Activated CD8-positive, alpha-beta memory T cell treated with anti-CD3 and anti-CD28 coated beads for 24 hours (primary cell): ENCODE results near the gene SLC27A1.
"Not testable (repeated sequence)": the region's sequence is repeated elsewhere in the genome, so short reads cannot be mapped to it uniquely, and the experiment has no call there.

Source experiments
- DNase-seq: peaks from one replicate; pipeline ENCODE4 v3.0.0-alpha.2; 2020

The SLC27A1 gene

DNA sequence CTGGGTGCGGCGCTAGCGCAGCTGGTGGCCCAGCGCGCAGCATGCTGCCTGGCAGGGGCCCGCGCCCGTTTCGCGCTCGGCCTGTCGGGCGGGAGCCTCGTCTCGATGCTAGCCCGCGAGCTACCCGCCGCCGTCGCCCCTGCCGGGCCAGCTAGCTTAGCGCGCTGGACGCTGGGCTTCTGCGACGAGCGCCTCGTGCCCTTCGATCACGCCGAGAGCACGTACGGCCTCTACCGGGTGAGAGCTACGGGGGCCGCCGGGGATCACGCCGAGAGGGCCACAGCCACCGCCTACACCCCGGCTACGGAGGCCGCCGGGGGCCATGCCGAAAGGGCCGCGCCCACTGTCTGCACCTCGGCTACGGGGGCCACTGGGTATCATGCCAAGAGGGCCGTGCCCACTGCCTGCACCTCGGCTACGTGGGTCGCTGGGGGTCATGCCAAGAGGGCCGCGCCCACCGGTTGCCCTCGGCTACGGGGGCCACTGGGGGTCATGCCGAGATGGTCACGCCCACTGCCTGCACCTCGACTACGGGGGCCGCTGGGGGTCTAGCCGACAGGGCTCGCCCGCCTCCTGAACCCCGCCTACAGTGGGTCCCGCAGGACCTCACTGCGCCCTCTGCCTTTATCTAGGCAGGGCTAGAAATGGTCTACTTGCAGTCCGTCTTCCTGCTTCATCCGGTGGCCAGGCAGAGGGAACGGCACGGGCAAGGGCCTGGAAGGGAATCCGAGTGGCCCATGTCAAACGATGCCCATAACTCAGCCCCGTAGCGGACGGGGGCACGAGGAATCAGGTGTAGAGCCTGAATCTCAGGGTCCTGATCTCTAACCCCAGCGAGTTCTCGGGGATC lies 41.6 kb downstream of the SLC27A1 start:
- DNase-seq: peak; percentile 93

DNA sequence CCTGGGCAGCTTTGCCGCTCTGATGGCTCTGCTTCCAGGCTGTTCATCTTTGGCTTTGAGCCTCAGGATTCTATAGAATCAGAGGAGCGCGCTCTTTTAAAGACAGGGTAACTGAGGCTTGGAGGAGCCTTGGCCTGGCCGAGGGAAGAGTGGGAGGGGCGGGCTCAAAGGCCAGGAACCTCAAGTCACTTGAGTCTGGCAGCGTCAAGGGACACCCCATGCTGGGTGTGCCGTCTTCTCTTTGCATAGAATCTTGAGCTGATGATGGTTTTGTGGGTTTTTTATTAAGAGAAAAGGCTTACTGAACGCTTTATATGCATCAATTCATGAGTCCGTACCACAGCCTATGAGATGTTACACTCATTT lies 42.2 kb downstream of the SLC27A1 start:
- DNase-seq: no peak

DNA sequence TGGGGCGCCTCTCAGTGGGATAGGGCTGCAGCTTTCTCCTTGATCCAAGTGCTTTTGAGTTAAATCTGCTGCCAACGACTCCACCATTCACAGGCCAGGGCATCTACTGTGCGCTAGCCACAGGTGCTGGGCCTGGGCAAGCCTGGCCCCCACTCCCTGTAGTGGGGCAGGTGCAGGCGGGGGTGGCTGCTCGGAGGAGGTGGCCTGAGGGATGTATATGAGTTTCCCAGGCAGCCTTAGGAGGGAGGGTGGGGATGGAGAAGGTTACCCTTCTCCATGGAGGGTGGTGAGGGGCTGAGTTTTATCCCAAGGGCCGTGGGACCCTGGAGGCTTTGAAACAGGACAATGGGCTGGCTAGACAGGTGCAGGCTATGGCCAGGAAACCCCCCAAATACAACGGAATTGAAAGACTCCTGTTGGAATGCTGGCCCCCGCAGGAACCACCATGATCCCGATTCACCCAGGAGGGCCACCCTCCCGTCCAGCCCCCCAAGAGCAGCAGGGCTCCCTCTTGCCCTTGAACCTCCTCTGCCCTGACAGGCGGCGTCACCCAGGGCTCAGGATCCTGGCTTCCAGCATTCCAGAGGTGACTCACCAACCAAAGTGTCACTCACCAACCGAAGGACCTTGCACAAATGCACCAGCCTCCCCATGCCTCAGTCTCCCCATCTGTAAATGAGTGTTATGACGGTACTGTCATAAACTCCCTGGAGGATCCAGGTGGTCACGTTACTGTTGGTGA lies 45.3 kb downstream of the SLC27A1 start:
- no peak for DNase-seq

DNA sequence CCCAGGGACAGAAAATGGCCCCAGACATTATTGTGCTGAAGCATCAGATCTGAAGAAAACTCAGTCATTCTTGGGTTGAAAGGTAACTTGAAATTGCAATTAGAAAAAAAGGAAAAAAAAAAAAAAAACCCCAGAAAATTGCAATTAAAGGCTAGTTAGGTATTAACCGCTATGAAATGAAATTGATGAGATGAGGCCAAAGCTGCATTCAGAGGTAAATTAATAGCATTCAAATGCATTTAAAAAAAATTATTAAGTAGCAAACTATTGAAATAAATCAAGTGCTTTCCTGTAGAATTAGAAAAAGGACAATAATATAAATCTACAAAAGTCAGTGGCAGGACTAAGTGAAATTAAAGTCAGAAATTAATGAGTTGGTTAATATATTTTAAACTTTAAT lies 47.6 kb downstream of the SLC27A1 start:
- DNase-seq: no peak

DNA sequence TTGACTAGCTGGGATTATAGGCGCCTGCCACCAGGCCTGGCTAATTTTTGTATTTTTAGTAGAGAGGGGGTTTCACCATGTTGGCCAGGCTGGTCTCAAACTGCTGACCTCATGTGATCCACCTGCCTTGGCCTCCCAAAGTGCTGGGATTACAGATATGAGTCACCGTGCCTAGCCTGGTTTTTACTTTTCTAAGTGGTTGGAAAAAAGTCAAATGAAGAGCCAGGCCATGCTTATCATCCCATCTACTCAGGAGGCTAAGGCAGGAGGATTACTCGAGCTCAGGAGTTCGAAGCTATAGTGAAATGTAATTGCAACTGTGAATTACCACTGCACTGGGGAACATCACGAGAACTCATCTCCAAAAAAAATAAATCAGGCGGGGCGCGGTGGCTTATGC lies 48.3 kb downstream of the SLC27A1 start:
- not testable (repeated sequence) for DNase-seq

DNA sequence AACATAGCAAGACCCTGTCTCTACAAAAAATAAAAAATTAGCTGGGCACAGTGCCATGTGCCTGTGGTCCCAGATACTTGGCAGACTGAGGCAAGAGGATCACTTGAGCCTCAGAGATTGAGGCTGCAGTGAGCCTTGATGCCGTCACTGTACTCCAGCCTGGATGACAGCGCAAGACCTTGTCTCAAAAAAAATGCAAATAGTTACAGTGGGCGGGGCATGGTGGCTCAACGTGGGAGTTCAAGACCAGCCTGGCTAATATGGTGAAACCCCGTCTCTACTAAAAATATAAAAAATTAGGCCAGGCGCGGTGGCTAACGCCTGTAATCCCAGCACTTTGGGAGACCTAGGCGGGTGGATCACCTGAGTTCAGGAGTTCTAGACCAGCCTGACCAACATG lies 49.6 kb downstream of the SLC27A1 start:
- no peak for DNase-seq

DNA sequence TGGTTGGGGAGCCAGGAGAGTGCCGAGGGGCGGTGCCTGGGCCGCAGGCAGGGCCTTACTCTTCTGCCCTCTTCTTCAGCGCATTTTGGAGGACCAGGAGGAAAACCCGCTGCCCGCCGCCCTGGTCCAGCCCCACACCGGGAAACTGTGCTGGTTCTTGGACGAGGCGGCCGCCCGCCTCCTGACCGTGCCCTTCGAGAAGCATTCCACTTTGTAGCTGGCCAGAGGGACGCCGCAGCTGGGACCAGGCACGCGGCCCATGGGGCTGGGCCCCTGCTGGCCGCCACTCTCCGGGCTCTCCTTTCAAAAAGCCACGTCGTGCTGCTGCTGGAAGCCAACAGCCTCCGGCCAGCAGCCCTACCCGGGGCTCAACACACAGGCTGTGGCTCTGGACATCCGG lies 50.5 kb downstream of the SLC27A1 start:
- DNase-seq: no peak

DNA sequence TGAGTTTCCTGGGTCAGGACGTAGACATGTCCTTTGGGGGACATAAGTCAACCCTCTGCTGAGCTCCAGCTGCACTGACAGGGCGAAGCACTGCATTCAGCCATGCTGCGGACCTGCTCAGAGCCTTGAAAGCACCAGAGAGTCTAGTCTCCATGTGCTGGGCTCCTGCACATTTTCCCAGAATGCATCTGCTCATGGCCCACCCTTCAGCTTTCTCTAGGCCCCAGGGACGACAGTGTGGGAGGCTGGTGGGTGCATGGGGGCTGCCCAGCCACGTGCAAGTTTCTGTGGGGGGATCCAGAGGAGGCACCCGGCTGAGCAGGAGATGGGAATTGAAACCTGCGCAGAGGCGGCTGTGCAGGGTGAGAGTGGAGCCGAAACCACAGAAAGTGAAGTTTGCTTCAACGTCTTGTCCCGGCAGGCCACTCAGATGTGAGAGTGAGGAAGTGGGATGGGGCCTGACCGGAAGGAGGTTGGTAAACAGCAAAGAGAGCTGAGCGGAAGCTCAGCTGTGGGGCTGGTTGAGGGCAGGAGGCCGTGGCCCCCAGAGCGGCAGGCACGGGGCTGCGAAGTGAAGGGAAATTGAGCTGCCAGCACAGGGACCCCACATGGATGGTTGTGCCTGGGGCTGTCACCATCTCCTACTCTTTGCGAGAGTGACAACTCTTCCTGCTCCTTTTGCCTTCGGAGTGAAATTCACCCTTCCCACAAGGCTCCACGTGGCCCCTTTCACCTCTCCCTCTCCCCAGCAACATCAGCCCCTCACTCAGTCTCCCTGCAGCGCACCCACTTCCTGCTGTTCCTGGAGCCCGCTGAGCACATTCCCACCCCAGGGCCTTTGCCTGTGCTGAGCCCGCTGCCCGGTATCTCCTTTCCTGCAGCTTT lies 52.9 kb downstream of the SLC27A1 start:
- DNase-seq: peak; percentile 87

DNA sequence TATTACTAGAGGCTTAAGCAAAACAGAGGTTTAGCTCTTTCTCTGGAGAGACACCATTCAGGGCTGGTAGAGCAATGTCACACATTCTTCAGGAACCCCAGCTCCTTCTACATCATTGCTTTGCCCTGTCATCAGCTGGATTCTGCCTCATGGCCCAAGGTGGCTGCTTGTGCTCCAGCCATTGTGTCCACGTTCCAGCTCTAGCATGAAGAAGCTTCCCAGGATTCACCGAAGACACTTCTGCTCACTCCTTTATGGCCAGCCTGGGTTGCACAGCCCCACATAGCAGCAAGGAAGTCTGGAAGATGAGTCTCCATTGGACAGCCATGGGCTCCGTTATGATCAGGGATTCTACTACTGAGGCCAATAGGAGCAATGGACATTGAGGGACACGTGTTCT lies 54.3 kb downstream of the SLC27A1 start:
- DNase-seq: no peak

DNA sequence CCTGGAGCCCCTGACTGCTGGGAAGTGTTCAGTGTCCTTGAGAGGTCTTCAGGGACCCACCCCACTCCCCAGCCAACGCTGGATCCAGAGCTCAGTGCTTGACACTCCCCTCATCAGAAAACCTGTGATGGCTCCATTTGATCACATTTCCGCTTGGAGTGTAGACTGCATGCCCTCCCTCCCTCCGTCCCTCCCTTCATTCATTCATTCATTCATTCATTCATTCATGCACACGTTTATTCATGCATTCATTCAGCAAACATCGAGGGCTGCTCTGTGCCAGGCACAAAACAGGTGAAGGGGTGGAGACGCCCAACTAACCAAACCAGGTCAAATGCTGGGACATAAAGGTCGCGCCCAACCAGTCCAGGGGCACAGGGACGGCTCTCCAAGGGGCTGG lies 54.8 kb downstream of the SLC27A1 start:
- no peak for DNase-seq

DNA sequence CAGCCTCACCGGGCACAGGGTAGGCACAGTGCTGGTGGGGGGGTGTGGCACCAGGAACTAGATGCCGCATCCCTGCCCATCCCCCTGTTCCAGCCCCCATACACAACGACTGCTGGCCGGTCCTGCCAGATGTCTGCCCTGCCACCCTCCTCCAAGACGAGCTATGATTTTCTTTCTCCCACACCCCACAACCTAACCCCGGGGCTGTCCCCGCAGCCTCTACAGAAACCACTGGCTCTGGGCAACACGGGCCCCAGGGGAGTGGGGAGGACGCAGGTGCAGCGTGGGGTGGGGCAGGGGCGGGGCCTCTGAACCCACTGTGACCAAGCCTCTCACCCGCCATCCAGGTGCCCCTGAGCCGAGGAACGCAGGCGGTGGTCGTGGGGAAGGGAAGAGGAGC lies 56.6 kb downstream of the SLC27A1 start:
- DNase-seq: no peak

DNA sequence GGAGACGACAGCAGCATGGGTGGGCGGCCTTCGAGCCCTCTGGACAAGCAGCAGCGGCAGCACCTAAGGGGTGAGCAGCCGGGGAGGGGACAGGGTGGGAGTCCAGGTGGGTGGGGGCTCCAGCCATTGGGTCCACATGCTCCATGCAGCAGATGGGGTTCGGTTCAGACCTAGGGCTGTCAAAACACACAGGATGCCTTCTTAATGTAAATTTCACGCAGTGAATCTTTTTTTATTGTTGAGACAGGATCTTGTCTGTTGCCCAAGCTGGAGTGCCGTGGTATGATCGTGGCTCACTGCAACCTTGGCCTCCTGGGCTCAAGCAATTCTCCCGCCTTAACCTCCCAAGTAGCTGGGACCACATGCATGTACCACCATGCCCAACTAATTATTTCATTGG lies 57.0 kb downstream of the SLC27A1 start:
- no peak for DNase-seq

DNA sequence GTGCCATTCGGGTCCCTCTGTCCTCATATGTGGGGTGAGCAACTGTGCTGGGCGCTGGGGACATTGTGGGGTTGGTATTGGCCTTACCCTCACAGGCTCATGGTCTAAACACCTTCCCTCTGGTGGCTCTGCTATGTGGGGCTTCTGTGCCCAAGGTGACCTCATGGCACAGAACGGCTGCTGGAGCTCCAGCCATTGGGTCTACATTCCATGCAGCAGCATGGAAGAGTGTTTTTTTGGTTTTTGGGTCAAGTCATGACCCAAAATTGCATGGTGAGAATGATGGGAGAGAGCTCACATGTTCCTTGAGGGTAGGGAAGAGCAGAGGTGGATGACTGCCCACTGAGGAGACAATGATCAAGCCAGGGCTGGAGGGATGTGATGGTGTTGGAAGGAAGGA lies 58.3 kb downstream of the SLC27A1 start:
- no peak for DNase-seq

DNA sequence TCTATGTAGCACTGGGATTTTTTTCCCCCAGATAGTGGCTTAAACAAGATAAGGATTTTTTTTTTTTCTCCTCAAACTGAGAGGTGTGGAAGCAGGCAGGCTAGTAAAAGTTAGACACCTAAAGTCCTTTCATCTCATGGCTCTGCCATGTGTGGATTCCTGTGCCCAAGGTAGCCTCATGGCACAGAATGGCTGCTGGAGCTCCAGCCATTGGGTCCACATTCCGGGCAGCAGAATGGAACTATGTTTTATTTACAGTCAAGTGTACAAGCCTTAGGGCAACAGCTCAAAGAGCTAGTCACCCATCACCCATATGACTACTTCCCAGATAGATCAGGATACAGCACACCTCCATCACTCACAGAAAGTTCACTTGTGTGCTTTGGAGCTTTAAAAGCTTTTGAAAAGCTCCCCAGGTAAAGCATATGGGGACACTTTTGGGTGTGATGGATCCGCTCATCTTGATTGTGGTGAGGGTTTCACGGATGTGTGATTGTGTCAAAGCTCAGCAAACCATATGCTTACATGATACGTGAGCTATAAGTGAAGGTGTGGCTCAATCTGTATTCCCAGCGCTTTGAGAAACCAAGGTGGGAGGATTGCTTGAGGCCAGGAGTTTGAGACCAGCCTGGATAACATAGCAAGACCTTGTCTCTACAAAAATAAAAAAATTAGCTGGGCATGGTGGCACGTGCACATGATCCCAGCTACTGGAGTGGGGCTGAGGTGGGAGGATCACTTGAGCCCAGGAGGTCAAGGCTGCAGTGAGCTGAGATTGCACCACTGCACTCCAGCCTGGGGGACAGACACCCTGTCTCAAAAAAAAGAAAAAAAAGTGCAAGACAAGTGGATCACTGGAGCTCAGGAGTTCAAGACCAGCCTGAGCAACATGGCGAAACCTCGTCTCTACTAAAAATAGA lies 59.2 kb downstream of the SLC27A1 start:
- DNase-seq: no peak

DNA sequence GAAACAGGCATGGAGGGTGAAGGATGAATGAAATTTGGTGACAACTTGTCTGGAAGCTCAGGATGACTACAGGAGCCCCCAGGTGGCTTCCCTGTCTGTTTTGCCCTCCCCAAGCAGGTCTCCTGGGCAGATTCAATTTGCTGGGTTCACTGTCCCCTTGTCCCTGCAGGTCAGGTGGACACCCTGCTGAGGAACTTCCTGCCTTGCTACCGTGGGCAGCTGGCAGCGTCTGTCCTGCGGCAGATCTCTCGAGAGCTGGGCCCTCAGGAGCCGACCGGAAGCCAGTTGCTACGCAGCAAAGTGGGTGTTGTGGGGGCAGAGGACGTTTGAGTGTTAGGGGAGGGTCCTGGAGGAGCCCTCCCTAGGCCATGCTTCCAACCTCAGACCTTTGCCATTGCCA lies 60.3 kb downstream of the SLC27A1 start:
- no peak for DNase-seq

DNA sequence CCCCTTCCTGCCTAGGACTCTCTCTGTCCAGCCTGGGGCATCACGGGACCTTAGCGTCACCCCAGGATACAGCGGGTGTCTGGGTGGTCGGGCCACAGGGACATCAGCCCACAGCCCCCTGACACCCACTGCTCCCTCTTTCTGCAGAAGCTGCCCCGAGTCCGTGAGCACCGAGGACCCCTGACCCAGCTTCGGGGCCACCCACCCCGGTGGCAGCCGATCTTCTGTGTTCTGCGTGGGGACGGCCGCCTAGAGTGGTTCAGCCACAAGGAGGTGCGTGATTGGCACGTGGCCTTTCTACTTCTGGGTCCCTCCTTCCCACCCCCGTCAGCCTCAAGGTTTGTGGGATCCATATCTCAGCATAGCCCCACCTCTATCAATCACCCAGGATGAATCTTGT lies 61.8 kb downstream of the SLC27A1 start:
- no peak for DNase-seq

DNA sequence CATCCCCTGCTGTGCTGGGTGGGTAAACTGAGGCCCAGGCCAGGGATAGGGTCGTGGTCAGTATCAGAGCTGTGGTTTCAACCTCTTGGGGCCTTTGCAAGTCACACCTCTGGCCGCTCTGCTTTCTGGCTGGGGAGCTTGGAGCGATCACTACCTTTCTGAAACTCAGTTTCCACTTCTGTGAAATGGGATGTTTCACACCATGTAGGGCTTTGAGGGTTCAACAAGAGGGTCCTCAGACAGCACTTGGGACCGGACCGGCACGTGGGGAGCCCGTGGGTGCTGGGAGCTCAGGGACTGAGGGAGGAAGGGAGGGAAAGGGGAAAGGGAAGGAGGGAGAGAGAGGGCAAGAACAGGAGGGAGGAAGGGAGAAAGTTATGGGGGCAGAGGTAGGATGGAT lies 62.2 kb downstream of the SLC27A1 start:
- DNase-seq: no peak

DNA sequence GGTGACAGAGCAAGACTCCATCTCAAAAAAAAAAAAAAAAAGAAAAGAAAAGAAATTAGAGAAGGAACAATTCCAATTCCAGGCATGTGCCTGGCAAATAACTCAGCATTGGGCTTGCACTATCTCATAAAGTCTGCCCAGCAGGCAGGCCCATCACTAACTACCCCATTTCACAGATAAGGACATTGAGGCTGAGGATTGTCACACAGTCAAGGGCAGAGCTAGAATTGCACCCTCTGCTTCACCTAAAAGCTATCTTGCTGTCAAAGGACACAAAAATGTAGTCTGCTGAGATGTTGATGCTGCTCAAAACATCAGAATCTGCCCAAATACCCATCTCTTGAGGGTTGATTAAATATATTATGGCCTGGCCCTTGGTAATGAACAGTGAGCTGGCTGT lies 64.4 kb downstream of the SLC27A1 start:
- DNase-seq: no peak

DNA sequence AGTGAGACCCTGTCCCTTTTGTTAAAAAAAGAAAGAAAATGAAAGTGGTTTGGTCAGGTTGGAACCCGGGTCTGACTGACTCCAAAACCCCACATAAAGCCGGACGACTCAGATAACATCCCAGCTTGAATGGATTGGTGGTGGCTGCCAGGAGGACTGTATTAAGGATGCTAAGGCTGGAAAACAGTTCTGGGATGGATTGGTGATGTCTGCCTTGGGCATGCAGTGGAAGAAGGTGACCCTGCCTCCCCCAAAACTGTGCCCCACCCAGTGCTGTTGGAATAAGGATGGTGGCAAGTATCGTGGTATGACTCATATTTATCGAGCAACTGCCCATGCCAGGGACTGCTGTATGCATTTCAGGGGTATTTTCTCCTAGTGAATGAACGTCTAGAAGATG lies 66.6 kb downstream of the SLC27A1 start:
- no peak for DNase-seq

DNA sequence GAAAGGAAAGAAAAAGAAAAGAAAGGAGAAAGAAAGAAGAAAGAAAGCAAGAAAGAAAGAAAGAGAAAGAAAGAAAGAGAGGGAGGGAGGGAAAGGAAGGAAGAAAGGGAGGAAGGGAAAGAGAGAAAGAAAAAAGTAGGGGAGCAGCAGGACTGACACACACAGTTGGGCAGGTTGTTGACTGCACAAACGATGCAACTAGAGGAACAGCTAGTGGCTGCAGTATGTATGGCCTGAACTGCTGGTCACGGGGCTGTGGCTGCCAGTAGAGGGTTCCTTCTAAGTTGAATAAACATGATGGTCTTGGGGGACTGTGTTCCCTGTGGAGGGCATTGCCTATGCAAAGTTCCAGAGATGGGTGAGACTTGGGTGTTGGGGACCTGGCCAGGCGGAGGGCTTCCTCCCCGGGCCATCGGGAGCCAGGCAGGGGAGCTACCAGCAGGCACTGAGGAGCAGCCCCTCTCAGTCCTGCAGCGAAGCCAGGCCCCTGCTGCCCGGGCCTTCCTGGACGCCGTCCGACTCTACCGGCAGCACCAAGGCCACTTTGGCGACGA lies 68.4 kb downstream of the SLC27A1 start:
- peak; percentile 61 for DNase-seq

DNA sequence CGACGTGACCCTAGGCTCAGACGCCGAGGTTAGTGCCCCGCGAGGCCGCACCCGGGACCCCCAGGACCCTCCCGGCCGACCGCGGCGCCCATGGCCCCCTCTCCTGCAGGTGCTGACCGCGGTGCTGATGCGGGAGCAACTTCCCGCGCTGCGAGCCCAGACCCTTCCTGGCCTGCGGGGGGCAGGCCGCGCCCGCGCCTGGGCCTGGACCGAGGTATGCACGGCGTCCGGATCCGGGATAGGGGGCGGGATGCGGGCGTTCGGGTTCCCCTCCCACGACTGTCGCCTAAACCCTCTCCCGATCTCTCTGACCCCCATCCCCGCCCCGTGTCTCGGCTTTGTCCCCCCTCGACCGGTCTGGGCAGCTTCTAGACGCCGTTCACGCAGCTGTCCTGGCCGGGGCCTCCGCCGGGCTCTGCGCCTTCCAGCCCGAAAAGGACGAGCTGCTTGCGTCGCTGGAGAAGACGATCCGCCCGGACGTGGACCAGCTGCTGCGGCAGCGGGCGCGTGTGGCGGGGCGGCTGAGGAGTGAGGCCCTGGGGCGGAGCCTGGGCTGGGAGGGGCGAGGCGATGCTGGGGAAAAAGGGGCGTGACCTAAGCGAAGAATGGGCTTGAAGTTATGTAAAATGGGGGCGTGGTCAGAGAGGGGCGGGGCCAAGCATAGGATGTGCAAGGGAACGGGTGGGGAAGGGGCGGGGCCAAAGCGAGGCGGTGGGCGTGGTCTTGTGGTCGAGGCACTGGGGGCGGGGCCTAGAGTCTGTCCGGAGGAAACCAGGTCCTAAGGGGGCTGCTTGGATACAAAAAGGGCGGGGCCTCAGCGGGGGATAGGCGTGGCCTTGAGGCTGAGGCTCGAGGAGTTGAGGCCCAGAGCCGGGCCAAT lies 69.2 kb downstream of the SLC27A1 start:
- DNase-seq: peak; percentile 98
